IPS-11a (cell line): ENCODE results near the gene LENG1.

Experiments
- H3K4me3 ChIP-seq: one replicate; pipeline ENCODE4 v1.5.1; 2013; ENCODE audit warnings: low read depth, low read length, control low read depth

LENG1 gene

DNA sequence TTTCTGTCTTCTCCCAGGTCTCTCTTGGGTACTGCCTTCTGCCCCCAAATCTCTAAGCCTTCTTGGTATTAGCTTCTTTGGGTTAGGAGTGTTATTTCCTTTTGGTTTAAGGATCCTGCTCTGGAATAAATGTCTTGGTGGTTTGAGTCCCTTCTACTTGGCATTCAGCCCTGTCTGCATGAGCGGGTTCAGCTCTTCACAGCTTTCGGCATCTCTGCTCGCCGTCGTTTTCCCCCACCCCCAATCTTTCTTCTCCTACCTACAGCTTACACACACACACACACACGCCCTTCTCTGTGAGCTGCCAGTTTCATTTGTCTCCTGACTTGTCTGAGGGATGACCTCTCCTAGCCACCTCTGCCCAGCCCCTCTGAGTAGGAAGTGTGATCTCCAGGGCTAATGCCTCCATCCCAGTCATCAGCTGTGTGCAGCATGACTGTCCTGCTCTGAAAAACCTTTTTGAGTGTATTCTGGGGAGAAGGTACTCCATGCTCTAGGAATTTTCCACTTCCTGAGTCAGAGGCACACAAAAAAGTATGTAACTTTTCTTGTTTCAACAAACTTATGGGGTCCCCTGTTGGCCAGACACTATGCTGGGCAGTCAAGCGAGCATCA, 17.2 kb downstream of the LENG1 start:
- no peak overlapping the region for H3K4me3 ChIP-seq

DNA sequence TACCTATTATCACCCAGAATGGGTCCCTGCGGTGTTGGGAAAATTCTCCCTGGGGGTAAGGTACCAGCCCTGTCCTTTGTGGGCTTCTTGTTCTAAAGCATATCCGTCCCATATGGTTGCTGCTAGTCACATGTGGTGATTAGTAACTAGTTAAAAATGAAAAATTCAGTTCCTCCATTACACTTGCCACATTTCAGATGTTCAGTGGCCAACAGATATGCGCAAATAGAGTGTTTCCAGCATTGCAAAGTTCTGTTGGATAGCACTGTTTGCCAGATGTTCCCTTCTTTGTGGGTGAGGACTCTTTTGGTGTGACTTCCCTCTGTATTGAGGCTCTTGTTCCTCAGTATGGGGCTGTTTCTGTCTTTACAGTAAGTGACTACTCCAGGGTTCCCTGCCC, 18.2 kb downstream of the LENG1 start:
- no peak overlapping the region for H3K4me3 ChIP-seq

DNA sequence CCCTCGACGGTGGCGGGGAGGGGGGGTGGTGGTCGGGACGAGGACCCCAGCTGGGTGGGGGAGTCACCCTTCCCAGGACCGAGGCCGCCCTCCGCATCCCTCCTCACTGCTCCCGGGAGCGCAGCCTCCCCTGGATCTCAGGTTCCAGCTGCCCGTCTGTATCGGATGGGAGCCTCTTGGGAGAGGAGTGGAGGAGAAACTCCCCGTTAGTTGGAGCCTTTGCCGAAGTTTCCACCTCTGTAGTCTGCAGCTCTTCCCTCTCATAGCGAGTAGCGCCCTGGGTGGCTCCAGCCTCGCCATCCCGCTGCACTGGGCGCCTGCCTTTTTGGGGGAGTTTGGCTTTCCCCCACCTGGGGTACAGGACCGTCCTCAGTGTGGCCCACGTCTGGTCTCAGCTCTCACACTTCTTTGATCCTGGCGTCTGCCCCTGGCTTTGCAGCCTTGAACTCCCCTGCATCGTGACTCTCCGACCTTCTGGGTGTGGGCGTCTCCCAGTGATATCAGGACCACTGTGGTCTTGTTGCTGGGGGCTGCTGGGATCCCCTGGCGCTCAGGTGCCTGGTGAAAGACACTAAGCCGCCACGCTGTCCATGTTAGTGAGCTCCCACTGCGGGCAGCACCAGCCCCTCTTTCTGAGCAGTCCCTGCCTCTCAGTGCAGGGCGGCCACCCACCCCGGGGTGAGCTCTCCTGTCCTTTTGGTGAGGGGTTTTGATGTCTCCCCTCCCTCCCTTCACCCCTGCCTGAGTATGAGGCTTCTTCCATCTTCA, 20.8 kb downstream of the LENG1 start:
- H3K4me3 ChIP-seq, result peak overlapping the region; percentile 62

DNA sequence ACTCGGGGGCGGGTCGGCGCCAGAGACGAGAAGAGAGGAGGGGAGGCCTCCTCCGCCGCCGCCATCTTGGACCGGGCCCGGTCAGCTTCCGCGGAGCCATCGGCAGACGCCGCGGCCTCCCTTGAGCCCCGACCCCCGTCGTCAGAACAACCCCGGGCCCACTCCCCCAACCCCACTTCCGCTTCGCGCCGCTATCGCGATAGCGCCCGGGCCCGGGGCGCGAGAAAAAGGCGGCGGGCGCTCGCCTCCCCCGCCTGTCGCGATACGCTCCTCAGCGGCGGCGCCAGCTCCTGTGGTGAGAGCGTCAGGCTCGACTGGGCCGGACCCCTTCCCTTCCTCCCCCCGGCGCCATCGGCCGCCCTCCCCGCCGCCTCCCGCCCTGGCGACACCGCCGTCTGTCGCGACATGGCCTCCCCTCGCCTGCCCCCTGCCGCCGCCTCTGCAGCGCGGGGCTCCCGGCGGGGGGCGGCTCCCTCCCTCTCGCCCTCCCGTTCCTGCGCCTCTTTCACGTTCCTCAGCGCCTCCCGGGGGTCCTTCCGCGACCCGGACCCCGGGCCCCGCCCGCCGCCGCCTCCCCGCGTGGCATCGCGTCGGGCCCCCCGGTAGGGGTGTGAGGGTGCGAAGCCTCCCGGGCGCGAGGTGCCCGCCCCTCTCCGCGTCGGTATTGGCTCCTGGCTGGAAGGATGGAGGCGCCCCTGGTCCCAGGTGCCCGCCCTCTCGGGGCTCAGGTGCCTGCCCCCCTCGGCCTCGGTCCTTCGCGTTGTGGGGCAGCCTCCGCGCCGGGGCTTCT, 21.6 kb downstream of the LENG1 start, which contains the start of gene CNOT3:
CNOT3 (plus strand) TSS at position 64 of the 790 bp plus-strand sequence. CDS start 5,217 bp downstream, outside the sequence.
- H3K4me3 ChIP-seq, result peak within 1 kb of the TSS; percentile 62

- peak overlapping the region; percentile 62 for H3K4me3 ChIP-seq
Observed at GRCh38 chr19:54136864-54137698, 22.4 kb downstream of the LENG1 start.

- H3K4me3 ChIP-seq, result peak overlapping the region; percentile 50
Observed at GRCh38 chr19:54136086-54136863, 23.2 kb downstream of the LENG1 start.

- no peak overlapping the region for H3K4me3 ChIP-seq
Observed at GRCh38 chr19:54133957-54134590, 25.4 kb downstream of the LENG1 start.

DNA sequence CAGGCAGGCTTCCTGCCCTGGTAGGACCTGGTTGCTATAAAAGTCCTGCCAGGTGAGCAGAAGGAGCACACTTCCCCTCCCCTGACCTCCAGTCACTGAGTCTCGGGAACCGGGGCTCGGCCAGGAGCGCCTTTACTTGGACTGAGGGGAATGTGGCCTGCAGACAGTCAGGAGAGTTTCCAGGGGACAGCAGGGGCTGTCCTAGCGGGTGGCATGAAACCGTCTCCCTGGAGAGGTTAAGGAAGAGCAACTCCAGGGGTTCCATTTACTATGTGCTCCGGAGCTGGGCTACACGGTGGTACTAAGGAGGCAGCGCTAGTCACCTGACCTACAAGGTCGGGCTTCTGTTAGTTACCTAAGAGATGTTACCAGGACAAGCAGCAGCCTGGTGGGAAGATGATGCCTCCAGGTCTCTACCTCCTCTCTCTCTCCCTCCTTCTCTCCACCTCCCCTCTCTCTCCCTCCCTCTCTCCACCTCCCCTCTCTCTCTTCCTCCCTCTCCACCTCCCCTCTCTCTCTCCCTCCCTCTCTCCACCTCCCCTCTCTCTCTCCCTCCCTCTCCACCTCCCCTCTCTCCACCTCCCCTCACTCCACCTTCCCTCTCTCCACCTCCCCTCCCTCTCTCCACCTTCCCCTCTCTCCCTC, 26.1 kb downstream of the LENG1 start:
- no peak overlapping the region for H3K4me3 ChIP-seq

DNA sequence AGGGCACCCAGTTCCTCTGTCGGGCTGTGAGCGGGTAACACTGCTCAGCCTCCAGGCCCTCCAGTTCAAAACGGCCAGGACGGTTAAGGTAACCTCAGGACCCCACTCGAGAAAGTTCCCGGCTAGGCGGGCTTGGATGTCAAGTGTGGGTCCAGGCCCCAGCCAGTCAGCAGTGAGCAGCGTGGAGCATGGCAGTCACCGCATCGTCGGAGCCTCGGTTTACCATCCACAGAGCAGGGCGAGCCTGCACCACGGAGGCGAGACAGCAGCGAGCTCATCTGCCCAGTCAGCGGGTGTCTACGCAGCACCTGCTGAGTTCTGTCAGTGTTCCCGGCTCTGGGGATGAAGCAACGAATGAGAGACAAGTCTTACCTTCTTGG, 29.9 kb downstream of the LENG1 start:
- no peak overlapping the region for H3K4me3 ChIP-seq

DNA sequence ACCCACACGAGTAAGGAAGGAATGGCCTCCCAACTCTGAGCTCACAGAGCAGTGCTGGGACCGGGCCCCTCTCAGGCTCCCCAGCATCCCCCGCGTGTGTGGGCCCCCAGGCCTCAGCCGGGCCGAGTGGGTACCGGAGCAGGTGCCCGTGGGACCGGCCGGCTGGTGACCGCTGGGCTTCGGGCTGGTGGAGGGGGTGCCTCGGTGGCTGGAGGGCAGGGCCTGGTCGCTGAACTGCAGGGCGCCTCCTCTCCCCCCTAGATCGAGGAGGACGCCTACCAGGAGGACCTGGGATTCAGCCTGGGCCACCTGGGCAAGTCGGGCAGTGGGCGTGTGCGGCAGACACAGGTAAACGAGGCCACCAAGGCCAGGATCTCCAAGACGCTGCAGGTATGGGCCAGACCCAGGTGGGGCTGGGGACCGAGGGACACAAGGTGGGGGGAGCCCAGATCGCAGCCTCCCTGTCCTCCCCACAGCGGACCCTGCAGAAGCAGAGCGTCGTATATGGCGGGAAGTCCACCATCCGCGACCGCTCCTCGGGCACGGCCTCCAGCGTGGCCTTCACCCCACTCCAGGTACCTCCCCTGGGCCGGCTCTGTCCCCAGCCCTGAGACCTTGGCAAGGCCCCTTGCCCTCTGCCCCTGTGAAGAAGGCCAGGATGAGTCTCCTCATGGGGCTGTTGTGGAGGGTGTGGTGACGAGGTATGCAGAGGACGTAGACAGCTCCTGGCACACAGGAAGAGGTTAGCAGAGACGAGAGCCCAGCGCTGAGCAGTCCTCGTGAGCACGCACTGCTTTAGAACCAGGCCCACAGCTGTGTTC, 30.5 kb downstream of the LENG1 start:
- no peak overlapping the region for H3K4me3 ChIP-seq

DNA sequence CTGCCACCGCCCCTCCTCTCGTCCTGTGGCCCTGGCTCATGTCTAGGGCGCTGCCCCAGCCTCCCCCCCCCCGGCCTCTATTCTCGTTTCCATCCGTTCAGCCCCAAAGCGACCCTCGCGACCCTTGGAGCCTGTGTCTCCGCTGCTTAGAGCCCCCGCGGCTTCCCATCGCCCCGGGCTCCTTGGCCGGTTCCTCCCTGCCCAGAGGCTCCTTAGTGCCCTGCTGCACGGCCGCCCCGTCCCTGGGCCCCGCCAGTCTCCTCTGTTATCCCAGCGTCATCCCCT, 31.1 kb downstream of the LENG1 start:
- no peak overlapping the region for H3K4me3 ChIP-seq

DNA sequence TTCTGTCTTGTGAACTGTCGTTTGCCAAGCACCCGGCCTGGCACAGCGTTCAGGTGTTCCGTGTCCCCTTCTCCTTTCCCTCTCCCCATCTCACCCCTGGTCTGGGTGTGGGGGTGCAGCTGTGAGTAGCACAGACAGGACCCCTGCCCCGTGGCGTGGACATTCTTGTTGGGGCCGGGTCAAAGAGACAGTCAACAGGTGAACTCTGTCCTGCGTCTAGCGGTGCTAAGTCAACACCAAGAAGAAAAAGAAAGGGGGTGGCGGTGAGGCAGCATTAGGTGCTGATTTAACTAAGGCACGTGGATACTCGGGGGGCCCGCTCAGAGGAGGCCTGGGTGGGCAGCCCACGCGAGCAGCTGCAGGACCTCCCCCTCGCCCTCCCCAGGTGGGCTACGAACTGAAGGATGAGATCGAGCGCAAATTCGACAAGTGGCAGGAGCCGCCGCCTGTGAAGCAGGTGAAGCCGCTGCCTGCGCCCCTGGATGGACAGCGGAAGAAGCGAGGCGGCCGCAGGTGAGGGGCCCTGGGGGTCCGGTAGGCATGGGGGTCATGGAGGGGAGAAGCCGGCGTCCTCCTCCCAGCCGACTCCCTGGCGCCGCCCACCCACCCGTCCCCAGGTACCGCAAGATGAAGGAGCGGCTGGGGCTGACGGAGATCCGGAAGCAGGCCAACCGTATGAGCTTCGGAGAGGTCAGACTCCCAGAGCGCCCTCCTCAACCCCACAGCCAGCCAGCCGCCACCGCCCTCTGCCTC, 31.7 kb downstream of the LENG1 start:
- H3K4me3 ChIP-seq, result no peak overlapping the region

DNA sequence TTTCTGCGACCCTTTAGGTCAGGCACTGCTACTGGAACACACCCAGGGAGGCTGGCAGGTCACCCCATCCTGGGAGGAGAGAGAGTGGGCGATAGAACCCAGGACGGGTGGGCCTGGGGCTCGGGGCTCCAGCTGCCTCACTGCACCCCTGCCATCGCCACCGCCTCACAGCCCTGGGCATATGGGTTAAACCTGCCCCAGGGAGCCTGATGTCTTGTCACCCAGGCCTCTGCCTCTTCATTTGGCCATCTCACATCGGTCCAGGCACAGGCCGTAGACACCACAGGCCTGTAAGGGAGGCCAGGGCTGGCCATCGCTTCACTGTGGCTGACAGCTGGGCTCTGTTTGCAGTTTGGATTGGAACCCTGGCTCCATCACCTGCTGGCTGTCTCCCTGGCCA, 33.8 kb downstream of the LENG1 start:
- no peak overlapping the region for H3K4me3 ChIP-seq

- no peak overlapping the region for H3K4me3 ChIP-seq
Observed at GRCh38 chr19:54124393-54124792, 35.1 kb downstream of the LENG1 start.

DNA sequence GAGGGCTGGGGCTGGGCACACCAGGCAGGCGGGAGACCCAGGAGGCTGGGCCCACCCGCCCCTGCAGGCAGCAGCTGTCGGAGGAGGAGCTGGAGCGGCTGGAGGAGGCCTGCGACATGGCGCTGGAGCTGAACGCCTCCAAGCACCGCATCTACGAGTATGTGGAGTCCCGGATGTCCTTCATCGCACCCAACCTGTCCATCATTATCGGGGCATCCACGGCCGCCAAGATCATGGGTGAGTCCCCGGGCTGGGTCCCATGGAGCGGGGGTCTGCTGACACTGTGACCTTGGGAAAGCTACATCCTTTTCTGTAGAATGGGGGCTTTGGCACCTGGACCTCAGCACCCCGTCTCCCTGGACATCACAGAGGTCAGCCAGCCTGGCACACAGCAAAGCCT, 35.8 kb downstream of the LENG1 start:
- H3K4me3 ChIP-seq, result no peak overlapping the region

DNA sequence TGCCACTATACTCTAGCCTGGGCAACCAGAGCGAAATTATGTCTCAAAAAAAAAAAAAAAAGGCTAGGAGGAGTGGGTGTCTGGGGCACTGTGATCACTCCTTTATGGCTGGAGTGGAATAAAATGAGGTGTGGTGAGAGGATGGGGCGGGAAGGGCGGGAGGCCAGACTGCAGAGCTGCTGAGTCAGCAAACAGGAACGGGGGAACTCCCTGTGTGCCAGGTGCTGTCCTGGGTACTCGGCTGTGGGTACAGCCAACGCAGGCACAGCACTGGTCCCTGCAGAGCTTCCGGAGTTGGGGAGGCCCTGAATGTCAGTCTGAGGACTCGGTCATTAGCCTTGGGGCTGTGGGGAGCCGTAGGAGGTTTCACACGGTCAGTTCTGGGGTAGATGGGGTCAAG, 38.3 kb downstream of the LENG1 start:
- H3K4me3 ChIP-seq, result no peak overlapping the region

DNA sequence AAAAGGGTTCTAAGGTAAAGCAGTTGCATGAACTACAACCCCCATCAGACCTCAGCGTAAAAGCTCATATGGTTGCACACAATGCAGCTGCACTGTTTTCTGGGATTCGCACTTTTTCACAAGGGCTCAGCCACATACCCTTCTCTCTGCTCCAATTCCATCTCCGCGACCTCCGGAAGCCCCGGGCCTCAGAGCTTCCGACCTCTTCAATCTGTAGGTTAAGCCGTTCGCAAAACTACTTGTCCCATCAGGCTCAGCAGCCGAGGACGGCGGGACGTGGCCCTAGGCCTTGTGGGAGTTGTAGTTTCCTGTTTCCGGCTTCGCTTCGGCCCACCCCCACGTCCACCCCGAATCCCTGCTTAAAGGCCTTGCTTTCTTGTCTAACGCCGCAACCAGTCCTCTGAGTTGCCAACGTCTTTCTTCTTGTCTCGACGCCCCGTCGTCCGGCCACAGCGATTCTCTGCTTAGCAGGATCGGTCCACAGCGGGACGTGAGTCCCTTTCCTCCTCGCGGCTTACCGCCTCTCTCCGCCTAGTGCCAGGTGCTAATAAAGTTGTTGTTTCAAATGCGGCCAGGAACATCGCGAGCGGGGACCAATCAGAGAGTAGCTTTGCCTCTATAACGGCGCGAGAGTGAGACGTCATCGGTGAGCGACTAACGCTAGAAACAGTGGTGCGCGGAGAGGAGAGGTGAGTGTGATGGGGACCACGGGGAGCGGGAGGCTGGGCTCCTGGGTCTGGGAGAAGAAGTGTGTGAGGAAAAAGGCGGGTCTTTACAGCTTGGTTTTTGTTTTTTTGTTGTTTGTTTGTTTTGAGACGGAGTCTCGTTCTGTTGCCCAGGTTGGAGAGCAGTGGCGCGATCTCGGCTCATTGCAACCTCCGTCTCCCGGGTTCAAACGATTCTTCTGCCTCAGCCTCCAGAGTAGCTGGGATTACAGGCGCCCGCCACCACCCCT, 44.1 kb downstream of the LENG1 start, which contains the start of the genes PRPF31 and TFPT:
PRPF31 (plus strand) TSS at position 646 of the 955 bp plus-strand sequence. CDS start 2,525 bp downstream, outside the sequence.
TFPT (minus strand) TSS at position 549 of the 955 bp plus-strand sequence; CDS start at position 161, 388 bp downstream.
- H3K4me3 ChIP-seq, result peak within 1 kb of the TSS; percentile 95
